Ovary (tissue), 9 donors: ENCODE data around the gene RASGEF1C. TPM values are rescaled to one million over a fixed set of nuclear protein-coding genes. Genes with fewer than 3 reads are reported as not detected.

Experiments used
- DNase-seq, 5 donors: peaks; one replicate each; pipeline ENCODE4 v3.0.0-alpha.2; 2019 to 2020
- H3K27ac ChIP-seq, 2 donors: fragments of 200-600 bp; one replicate each; pipeline versions ENCODE4 v1.5.1 to v1.8.0; 2019 to 2022
- H3K27me3 ChIP-seq: fragments of 200-600 bp; one replicate; pipeline ENCODE4 v1.8.0; 2022
- H3K36me3 ChIP-seq: fragments of 200-600 bp; sonication (generic); one replicate; pipeline ENCODE4 v1.5.1; 2019
- H3K4me1 ChIP-seq: one replicate; pipeline ENCODE4 v1.8.1; 2013; ENCODE audit warnings: mild to moderate bottlenecking, moderate library complexity; ENCODE audit not compliant: insufficient read depth
- H3K4me3 ChIP-seq: fragments of 200-600 bp; sonication (generic); one replicate; pipeline ENCODE4 v1.5.1; 2017
- H3K9me3 ChIP-seq, 2 donors: fragments of 200-600 bp in 1 of 2; sonication (generic) in 1 of 2; one replicate each; pipeline versions ENCODE4 v1.5.1 to v1.8.1; 2013 to 2019; ENCODE audit warnings: mild to moderate bottlenecking in 1 of 2, moderate library complexity in 1 of 2
- CTCF ChIP-seq, 3 donors: fragments of 450-650 bp in 2 of 3; fragments of 200-600 bp in 1 of 3; IDR thresholded peaks; one replicate each; pipeline versions ENCODE4 v1.5.1 to v1.8.0; 2016 to 2022; ENCODE audit warnings: antibody characterized with exemption in 3 of 3, mild to moderate bottlenecking in 1 of 3
- EP300 ChIP-seq: sonication (generic); formaldehyde crosslinking; IDR thresholded peaks from one replicate; pipeline ENCODE4 v1.6.1; 2017; ENCODE audit warnings: antibody characterized with exemption
- POLR2A ChIP-seq: fragments of 450-650 bp; IDR thresholded peaks from one replicate; pipeline ENCODE4 v1.6.1; 2017; ENCODE audit warnings: antibody characterized with exemption, mild to moderate bottlenecking, moderate library complexity
- WGBS, 3 donors: extraction: QIAGEN DNeasy Blood & Tissue Kit in 1 of 3; methylation state at CpG; one replicate each; pipeline versions ENCODE4 v1.1.5 to v1.1.7; 2013 to 2017; 5-methylcytosine and 5-hydroxymethylcytosine counted together
- intact Hi-C, 4 donors: fragments of 100-400 bp; cut with DNase I; formaldehyde crosslinking; loops; one replicate each; pipeline versions ENCODE4 v1.11.0 to v1.15.1; 2022 to 2023
- polyA plus RNA-seq, 2 donors: library from polyadenylated mRNA; stranded (reverse); fragments of 200-250 nt in 1 of 2; fragments of 350-450 nt in 1 of 2; fragmentation: Illumina TruSeq in 1 of 2; extraction: RNeasy Lipid Tissue Mini Kit (QIAGEN cat#74804) in 1 of 2; gene quantifications; one replicate each; pipeline ENCODE4 v1.2.3, GENCODE V29; 2013 to 2014
- total RNA-seq, 7 donors: library from RNA; depleted of rRNA in 2 of 7; stranded (reverse); fragments of >200 nt in 2 of 7; fragmentation: NEBNext Ultra II Directional in 3 of 7; extraction: Animal tissue kit (Norgen Biotek cat#: 25700) in 3 of 7; gene quantifications; one replicate each; pipeline versions ENCODE4 v1.1.0 to v1.2.4, GENCODE V29; 2016 to 2023
- donor health status: DM: no; HTN: no; CAD: no; lungs with moderate emphysema.
- donor health status: DM: no; HTN: no; CAD: no.
- donor health status: Bipolar disorder and iron deficiency.
- donor health status: DM: yes; HTN: yes; CAD: no.
- donor health status: DM: no; HTN: no; CAD: no.
- donor health status: DM: yes; HTN: yes; CAD: no.

RASGEF1C gene
- total and polyA plus RNA-seq, 9 donors: 0.13 to 0.97 (median 0.38) TPM; not detected in 2

GRCh38 chr5:180070756-180071530, 138.1 kb downstream of the RASGEF1C start:
- H3K9me3 ChIP-seq: no peaks in the 10 kb centered on the region
- DNase-seq: peak in 2 of 5 donors; percentile 39 to 65
- intact Hi-C loops: loop anchor here in 2 of 4 donors (10.0 kb wide), 1 partner anchor 166 kb away; the partner anchor contains the start of gene TBC1D9B (in 2 of the 2)
- TF ChIP-seq EP300: no peak
- TF ChIP-seq CTCF (IDR thresholded peaks at IDR 0.05): no peak
- no peak for TF ChIP-seq POLR2A
- peak overlapping the region; percentile 87 to 98 for H3K27ac ChIP-seq
- H3K27me3 ChIP-seq: no peaks in the 10 kb centered on the region
- H3K4me1 ChIP-seq: peaks cover 9% of the 10 kb centered on the region
- 1 to 2% (median 1%) methylated on average over 37 to 48 of the region's 48 CpGs for WGBS, 3 donors
- peak overlapping the region; percentile 99 for H3K4me3 ChIP-seq
- no peaks in the 10 kb centered on the region for H3K36me3 ChIP-seq

DNA sequence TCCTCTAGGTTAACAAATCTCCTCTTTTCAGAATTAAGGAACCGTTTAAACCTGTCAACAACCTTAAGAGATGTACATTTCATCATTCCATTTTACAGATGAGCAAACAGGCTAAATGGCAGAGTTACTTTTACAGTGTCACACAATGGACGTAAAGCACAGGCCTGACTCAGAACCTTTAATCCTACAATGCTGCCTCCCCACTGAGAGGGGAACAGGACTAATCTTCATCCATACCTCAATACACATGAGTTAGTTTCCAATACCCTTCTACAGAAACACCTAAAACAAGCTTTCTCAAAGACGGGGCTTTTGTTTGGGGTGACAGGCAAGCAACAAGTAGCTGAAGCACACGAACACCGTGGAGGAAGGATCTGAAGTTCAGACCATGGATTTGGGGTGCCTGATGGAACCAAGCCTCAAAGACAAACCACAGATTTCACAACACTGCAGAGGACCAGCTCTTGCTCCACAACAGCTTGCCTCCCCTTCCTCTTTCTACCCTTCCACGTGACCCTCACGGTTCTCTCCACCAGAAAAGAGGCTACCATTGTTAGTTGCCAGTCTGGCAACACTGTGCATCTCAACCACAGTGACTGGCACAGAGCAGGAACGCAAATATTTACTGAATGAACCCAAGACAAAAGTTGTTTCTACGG, 139.3 kb downstream of the RASGEF1C start:
- 76 to 80% (median 78%) methylated on average over 9 of the region's 9 CpGs for WGBS, 3 donors
- DNase-seq: no peak
- Histone ChIP-seq H3K36me3 (no peaks in the 10 kb centered on the region), H3K27me3 (no peaks in the 10 kb centered on the region), H3K27ac (no peak overlapping the region), H3K4me3 (no peak overlapping the region), H3K4me1 (peaks cover 9% of the 10 kb centered on the region), H3K9me3 (no peaks in the 10 kb centered on the region)
- TF ChIP-seq EP300 (no peak), CTCF (IDR thresholded peaks at IDR 0.05) (no peak), POLR2A (no peak)
- intact Hi-C loops: loop anchor here in 2 of 4 donors (10.0 kb wide), 1 partner anchor 165 kb away; the partner anchor contains the start of gene TBC1D9B (in 2 of the 2)

- no peaks in the 10 kb centered on the region for H3K36me3 ChIP-seq
- WGBS, 3 donors: 51 to 68% (median 63%) methylated on average over 6 of the region's 6 CpGs
These were observed 140.4 kb downstream of the RASGEF1C start for GRCh38 chr5:180068519-180069090.

More at GRCh38 chr5:180068519-180069090, 140.4 kb downstream of the RASGEF1C start:
- Histone ChIP-seq H3K27me3 (no peaks in the 10 kb centered on the region), H3K27ac (no peak overlapping the region), H3K4me3 (no peak overlapping the region), H3K9me3 (no peaks in the 10 kb centered on the region), H3K4me1 (peaks cover 9% of the 10 kb centered on the region)
- TF ChIP-seq POLR2A: no peak
- TF ChIP-seq CTCF (IDR thresholded peaks at IDR 0.05): no peak
- no peak for TF ChIP-seq EP300
- DNase-seq: no peak
- intact Hi-C loops: no loop called here
